ENCODE results near the gene RHOU. TPM values are rescaled to one million over a fixed set of nuclear protein-coding genes. Genes with fewer than 3 reads are reported as not detected.

The RHOU gene
- total RNA-seq, 2 experiments from 2014 or later, result 1.2 TPM

GRCh38 chr1:228793032-228793431 is 57.8 kb downstream of the RHOU start:
- Mint-ChIP-seq H3K27ac (no peak overlapping the region), H3K4me3 (no peak overlapping the region), H3K9me3 (no peaks in the 10 kb centered on the region), H3K36me3 (ENCODE audit: low read depth) (no peaks in the 10 kb centered on the region), H3K27me3 (no peaks in the 10 kb centered on the region), H3K4me1 (ENCODE audit: low read depth) (peaks cover 12% of the 10 kb centered on the region)
- no peak for TF ChIP-seq CTCF (IDR thresholded peaks at IDR 0.05)
- ChIA-PET CTCF (interaction anchor here (1.0 to 4.6 kb wide), 4 partner anchors 10 to 19 kb away, joined by 3 to 16 read pairs (median 4); no protein-coding TSS in a partner anchor), POLR2A (interaction anchor here (1.5 kb wide), 1 partner anchor 12 kb away, joined by 6 read pairs; no protein-coding TSS in a partner anchor)
- intact Hi-C loops (cut with micrococcal nuclease), result no loop called here
- no peak for ATAC-seq
- DNase-seq, result peak; percentile 52

- H3K4me1 Mint-ChIP-seq (ENCODE audit: low read depth), result peaks cover 14% of the 10 kb centered on the region
- DNase-seq, result peak; percentile 72
Measured at GRCh38 chr1:228794173-228794572, 58.9 kb downstream of the RHOU start.

GRCh38 chr1:228794810-228795209 is 59.5 kb downstream of the RHOU start:
- ChIA-PET CTCF (interaction anchor here (0.8 to 2.3 kb wide), 4 partner anchors 9 to 59 kb away, joined by 3 to 17 read pairs (median 9); partner anchors contain the start of gene RHOU), POLR2A (interaction anchor here (1.1 to 3.0 kb wide), 3 partner anchors 10 to 147 kb away, joined by 3 to 17 read pairs (median 5); no protein-coding TSS in a partner anchor)
- peak; percentile 51 for DNase-seq
- intact Hi-C loops (cut with micrococcal nuclease), result no loop called here
- Mint-ChIP-seq H3K27me3 (no peaks in the 10 kb centered on the region), H3K9me3 (no peaks in the 10 kb centered on the region), H3K4me3 (no peak overlapping the region), H3K27ac (no peak overlapping the region), H3K4me1 (ENCODE audit: low read depth) (peaks cover 15% of the 10 kb centered on the region), H3K36me3 (ENCODE audit: low read depth) (no peaks in the 10 kb centered on the region)
- no peak for TF ChIP-seq CTCF (IDR thresholded peaks at IDR 0.05)
- peak; percentile 72 for ATAC-seq

More at GRCh38 chr1:228794173-228794572, 58.9 kb downstream of the RHOU start:
- CTCF ChIA-PET, result interaction anchor here (0.8 to 2.3 kb wide), 6 partner anchors 10 to 59 kb away, joined by 3 to 17 read pairs (median 4); partner anchors contain the start of gene RHOU
- peak; percentile 78 for ATAC-seq
- no peak overlapping the region for H3K27ac Mint-ChIP-seq
- H3K9me3 Mint-ChIP-seq, result no peaks in the 10 kb centered on the region
- POLR2A ChIA-PET, result interaction anchor here (1.1 to 3.0 kb wide), 2 partner anchors 10 kb away, joined by 3 to 17 read pairs; no protein-coding TSS in a partner anchor
- H3K27me3 Mint-ChIP-seq, result no peaks in the 10 kb centered on the region
- H3K4me3 Mint-ChIP-seq, result no peak overlapping the region
- intact Hi-C loops (cut with micrococcal nuclease), result no loop called here
- TF ChIP-seq CTCF (IDR thresholded peaks at IDR 0.05), result no peak
- no peaks in the 10 kb centered on the region for H3K36me3 Mint-ChIP-seq (ENCODE audit: low read depth)

GRCh38 chr1:228795596-228795995 is 60.3 kb downstream of the RHOU start:
- Mint-ChIP-seq H3K36me3 (ENCODE audit: low read depth) (no peaks in the 10 kb centered on the region), H3K4me1 (ENCODE audit: low read depth) (peaks cover 15% of the 10 kb centered on the region), H3K9me3 (no peaks in the 10 kb centered on the region), H3K27me3 (no peaks in the 10 kb centered on the region), H3K4me3 (no peak overlapping the region), H3K27ac (no peak overlapping the region)
- ChIA-PET CTCF (interaction anchor here (2.3 kb wide), 2 partner anchors 8 to 60 kb away, joined by 15 to 17 read pairs; partner anchors contain the start of gene RHOU), POLR2A (interaction anchor here (1.1 to 3.0 kb wide), 3 partner anchors 9 to 146 kb away, joined by 3 to 17 read pairs (median 5); no protein-coding TSS in a partner anchor)
- ATAC-seq, result no peak
- intact Hi-C loops (cut with micrococcal nuclease), result no loop called here
- no peak for DNase-seq
- no peak for TF ChIP-seq CTCF (IDR thresholded peaks at IDR 0.05)

Other genes with a start within 250 kb of the RHOU start
- gene RNF187, start 248.1 kb upstream of the RHOU start, total RNA-seq, result 100 to 1,000 TPM; 147 TPM

All from activated CD8-positive, alpha-beta T cell treated with anti-CD3 and anti-CD28 coated beads for 36 hours (primary cell).